Progenitor cell of endocrine pancreas (in vitro differentiated cells): ENCODE measurements around the gene TBC1D24. TPM values are rescaled to one million over a fixed set of nuclear protein-coding genes. Genes with fewer than 3 reads are reported as not detected.
"Not testable (repeated sequence)": the region's sequence is repeated elsewhere in the genome, so short reads cannot be mapped to it uniquely, and the experiment has no call there.

Experiments
- DNase-seq: peaks from one replicate; pipeline ENCODE4 v3.0.0; 2021; ENCODE audit warnings: low spot score; ENCODE audit not compliant: unreplicated experiment
- H3K27ac Mint-ChIP-seq: 2 replicates; pipeline ENCODE4 v1.8.0; 2021; ENCODE audit warnings: mild to moderate bottlenecking, moderate library complexity, mixed read lengths
- H3K27me3 Mint-ChIP-seq: 2 replicates; pipeline ENCODE4 v1.8.0; 2021; ENCODE audit warnings: mixed read lengths
- H3K36me3 Mint-ChIP-seq: 2 replicates; pipeline ENCODE4 v1.8.0; 2022; ENCODE audit warnings: mixed read lengths; ENCODE audit not compliant: insufficient read depth
- H3K4me1 Mint-ChIP-seq: 2 replicates; pipeline ENCODE4 v1.8.0; 2021; ENCODE audit warnings: low read depth, mixed read lengths
- H3K4me3 Mint-ChIP-seq: 2 replicates; pipeline ENCODE4 v1.8.0; 2021; ENCODE audit warnings: low read depth, mild to moderate bottlenecking, moderate library complexity, mixed read lengths
- H3K9me3 Mint-ChIP-seq: 2 replicates; pipeline ENCODE4 v1.8.0; 2021; ENCODE audit warnings: low read depth, mixed read lengths
- total RNA-seq: library from RNA; stranded (reverse); gene quantifications from 2 replicates; pipeline ENCODE4 v1.2.1, GENCODE V29; 2021
- TF ChIP-seq, protein P1 (sequence below): fragments of 200-600 bp; sonication (generic); IDR thresholded peaks from one replicate; pipeline ENCODE4 v1.5.0; 2021; ENCODE audit warnings: antibody characterized with exemption, mild to moderate bottlenecking; ENCODE audit not compliant: unreplicated experiment

TBC1D24 gene
- total RNA-seq, 1 donor from 2014 or later = 23.8 TPM

DNA sequence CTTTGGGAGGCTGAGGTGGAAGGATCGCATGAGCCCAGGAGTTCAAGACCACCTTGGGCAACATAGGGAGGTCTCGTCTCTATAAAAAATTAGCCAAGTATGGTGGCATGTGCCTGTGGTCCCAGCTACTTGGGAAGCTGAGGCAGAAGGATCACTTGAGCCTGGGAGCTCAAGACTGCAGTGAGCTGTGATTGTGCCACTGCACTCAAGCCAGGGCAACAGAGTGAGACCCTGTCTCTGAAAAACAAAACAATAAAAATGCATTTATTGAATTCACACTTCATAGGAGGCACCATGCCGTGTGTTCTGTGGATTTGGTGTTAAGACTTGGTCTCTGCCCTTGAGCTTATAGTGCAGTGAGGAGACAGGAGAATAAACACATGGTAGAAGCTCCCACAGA, 2.4 kb downstream of the TBC1D24 start:
- no peak overlapping the region for H3K27ac Mint-ChIP-seq
- no peak overlapping the region for H3K4me3 Mint-ChIP-seq
- TF ChIP-seq, protein P1, sequence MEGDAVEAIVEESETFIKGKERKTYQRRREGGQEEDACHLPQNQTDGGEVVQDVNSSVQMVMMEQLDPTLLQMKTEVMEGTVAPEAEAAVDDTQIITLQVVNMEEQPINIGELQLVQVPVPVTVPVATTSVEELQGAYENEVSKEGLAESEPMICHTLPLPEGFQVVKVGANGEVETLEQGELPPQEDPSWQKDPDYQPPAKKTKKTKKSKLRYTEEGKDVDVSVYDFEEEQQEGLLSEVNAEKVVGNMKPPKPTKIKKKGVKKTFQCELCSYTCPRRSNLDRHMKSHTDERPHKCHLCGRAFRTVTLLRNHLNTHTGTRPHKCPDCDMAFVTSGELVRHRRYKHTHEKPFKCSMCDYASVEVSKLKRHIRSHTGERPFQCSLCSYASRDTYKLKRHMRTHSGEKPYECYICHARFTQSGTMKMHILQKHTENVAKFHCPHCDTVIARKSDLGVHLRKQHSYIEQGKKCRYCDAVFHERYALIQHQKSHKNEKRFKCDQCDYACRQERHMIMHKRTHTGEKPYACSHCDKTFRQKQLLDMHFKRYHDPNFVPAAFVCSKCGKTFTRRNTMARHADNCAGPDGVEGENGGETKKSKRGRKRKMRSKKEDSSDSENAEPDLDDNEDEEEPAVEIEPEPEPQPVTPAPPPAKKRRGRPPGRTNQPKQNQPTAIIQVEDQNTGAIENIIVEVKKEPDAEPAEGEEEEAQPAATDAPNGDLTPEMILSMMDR = no peak
- no peaks in the 10 kb centered on the region for H3K36me3 Mint-ChIP-seq
- peaks cover 11% of the 10 kb centered on the region for H3K27me3 Mint-ChIP-seq
- no peak for DNase-seq
- peaks cover 16% of the 10 kb centered on the region for H3K4me1 Mint-ChIP-seq
- no peaks in the 10 kb centered on the region for H3K9me3 Mint-ChIP-seq

DNA sequence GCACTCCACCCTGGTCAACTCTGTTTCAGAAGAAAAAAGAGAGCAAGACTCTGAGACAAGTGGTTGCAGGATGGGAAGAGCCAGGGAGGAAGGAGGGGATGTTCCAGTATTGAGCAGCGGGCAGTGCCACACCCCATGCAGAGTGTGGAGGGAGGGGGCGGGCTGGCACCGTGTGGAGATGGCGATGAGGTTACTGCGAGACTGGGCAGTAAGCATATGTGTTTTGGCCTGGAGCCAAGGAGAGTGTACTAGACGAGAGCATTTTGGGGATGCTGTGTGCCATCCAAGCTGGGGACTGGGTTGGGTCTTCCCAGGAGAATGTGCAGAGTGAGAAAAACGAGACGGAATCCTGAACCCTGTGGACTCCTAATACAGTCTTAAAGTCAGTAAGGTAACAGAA, 3.4 kb downstream of the TBC1D24 start:
- Mint-ChIP-seq H3K27me3 (peaks cover 5% of the 10 kb centered on the region), H3K27ac (no peak overlapping the region), H3K4me1 (peaks cover 13% of the 10 kb centered on the region), H3K4me3 (no peak overlapping the region), H3K9me3 (no peaks in the 10 kb centered on the region), H3K36me3 (no peaks in the 10 kb centered on the region)
- TF ChIP-seq, protein P1 = no peak
- no peak for DNase-seq

DNA sequence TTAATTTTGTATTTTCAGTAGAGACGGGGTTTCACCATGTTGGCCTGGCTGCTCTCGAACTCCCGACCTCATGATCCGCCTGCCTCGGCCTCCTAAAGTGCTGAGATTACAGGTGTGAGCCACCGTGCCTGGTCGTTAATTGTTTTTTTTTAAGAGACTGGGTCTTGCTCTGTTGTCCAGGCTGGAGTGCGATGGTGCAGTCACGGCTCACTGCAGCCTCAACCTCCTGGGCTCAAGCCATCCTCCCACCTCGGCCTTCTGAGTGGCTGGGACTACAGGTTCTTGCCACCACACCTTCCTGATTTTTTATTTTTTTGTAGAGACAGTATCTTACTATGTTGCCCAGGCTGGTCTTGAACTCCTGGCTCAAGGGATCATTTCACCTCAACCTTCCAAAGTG, 5.1 kb downstream of the TBC1D24 start:
- not testable (repeated sequence) for H3K27me3 Mint-ChIP-seq, H3K9me3 Mint-ChIP-seq, DNase-seq, H3K27ac Mint-ChIP-seq, H3K36me3 Mint-ChIP-seq, H3K4me3 Mint-ChIP-seq
- peaks cover 15% of the 10 kb centered on the region for H3K4me1 Mint-ChIP-seq

DNA sequence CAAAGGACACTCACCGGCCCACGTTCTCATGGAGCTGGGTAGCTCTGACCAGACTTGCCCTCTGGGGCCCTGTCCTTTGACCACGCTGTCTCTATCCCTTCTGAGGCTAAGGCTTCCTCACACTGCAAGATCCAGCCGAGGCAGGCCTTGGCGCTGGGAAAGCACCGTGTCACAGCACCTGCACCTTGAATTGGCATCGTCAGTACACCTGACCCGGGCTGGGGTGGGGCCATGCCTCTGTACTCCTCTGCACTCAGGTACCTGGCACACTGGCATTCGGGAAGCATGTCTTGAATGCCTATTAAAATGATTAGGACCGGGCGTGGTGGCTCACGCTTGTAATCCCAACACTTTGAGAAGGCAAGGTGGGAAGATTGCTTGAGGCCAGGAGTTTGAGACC, 6.0 kb downstream of the TBC1D24 start:
- TF ChIP-seq, protein P1 = no peak
- H3K27ac Mint-ChIP-seq = no peak overlapping the region
- H3K27me3 Mint-ChIP-seq = peaks cover 3% of the 10 kb centered on the region

DNA sequence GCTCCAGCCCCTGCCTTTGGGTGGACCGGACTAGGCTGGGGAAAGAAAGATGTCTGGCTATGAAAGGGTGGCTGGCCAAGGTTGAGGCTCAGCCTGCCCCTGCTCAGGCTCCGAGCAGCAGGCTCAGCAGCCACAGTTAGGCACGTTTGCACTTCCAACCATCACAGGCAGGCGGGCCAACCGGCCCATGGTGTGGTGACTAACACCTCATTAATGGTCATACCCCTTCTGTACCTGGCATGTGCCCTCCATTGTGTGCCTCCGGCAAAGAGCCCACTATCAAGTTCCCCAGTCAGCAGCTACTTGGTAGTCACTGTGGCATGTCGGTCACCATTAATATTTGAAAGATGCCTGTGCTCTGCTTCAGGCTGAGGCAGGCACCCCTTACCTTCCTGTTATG, 6.7 kb downstream of the TBC1D24 start:
- H3K4me1 Mint-ChIP-seq = peaks cover 12% of the 10 kb centered on the region
- H3K27me3 Mint-ChIP-seq = peaks cover 3% of the 10 kb centered on the region
- no peak overlapping the region for H3K4me3 Mint-ChIP-seq
- no peaks in the 10 kb centered on the region for H3K9me3 Mint-ChIP-seq
- TF ChIP-seq, protein P1 = no peak
- H3K36me3 Mint-ChIP-seq = no peaks in the 10 kb centered on the region
- DNase-seq = no peak
- no peak overlapping the region for H3K27ac Mint-ChIP-seq

More for the DNA sequence above, 6.0 kb downstream of the TBC1D24 start:
- Mint-ChIP-seq H3K4me1 (peaks cover 17% of the 10 kb centered on the region), H3K36me3 (no peaks in the 10 kb centered on the region), H3K4me3 (no peak overlapping the region), H3K9me3 (no peaks in the 10 kb centered on the region)
- no peak for DNase-seq

DNA sequence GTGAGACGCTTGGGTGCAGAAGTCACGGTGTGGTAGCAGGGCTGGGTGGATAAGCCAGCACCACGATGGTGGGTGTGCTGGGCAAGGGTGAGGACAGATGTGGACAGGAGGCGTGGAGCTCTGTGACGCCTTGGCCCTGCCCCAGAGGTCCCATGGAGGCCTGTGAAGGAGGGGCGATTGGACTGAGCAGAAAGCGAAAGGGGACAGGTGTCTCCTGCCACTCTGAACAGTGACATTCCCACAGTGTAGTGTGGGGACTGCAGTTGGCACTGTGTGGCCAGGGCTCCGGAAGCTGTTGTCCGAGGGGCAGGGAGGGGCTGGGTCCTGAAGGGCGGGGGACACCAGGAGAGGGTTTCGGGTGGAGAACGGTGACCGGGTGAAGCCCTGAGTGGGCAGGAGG, 7.3 kb downstream of the TBC1D24 start:
- Mint-ChIP-seq H3K27me3 (no peaks in the 10 kb centered on the region), H3K4me3 (no peak overlapping the region), H3K27ac (peak overlapping the region; percentile 74), H3K36me3 (no peaks in the 10 kb centered on the region), H3K9me3 (no peaks in the 10 kb centered on the region), H3K4me1 (peaks cover 7% of the 10 kb centered on the region)
- TF ChIP-seq, protein P1 = no peak
- no peak for DNase-seq
